GM19324 (cell line): ENCODE measurements around the gene TRPV3.

Source experiments
- ATAC-seq: cut with Tn5 transposase; IDR thresholded peaks from one replicate; pipeline ENCODE4 v1.9.1; 2021; ENCODE audit warnings: mild to moderate bottlenecking, moderate library complexity; ENCODE audit not compliant: unreplicated experiment, low FRiP score

The TRPV3 gene

GRCh38 chr17:3549610-3550162 lies 7.9 kb downstream of the TRPV3 start:
- ATAC-seq: no peak

- ATAC-seq: no peak
These were observed 10.0 kb downstream of the TRPV3 start for GRCh38 chr17:3547628-3548027.

DNA sequence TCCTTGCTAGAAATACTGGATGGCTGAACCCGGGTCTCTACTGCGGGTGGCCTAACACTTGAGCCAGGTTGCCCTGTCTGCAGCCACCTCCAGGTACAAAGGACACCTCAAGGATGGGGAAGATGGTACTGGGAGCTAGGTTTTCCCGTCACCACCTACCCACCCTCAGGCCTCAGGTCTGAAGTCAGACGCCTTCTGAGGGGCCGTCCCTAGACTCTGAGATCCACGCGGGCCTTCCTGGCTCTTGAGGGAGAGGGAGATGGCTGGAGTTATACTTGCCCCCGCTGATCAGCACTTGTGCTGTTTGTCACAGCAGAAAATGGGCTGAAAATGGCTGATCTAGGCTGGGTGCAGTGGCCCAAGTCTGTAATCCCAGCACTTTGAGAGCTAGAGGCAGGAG lies 10.6 kb downstream of the TRPV3 start:
- ATAC-seq: no peak

DNA sequence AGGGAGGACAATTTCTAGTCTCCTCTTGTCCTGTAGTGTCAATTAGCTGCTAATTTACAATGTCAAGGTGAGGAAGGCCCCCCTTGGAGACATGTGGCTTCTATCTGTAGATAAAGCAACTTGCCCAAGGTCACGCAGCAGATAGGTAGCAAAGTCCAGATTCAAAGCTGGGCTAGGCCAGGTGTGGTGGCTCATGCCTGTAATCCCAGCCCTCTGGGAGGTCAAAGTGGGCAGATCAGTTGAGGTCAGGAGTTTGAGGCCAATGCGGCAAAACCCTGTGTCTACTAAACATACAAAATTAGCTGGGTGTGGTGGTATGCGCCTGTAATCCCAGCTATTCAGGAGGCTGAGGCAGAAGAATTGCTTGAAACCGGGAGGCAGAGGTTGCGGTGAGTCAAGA lies 11.1 kb downstream of the TRPV3 start:
- ATAC-seq: no peak

GRCh38 chr17:3545151-3545550 lies 12.5 kb downstream of the TRPV3 start:
- ATAC-seq: no peak

- ATAC-seq: no peak
These were observed 13.2 kb downstream of the TRPV3 start for GRCh38 chr17:3544365-3544764.

GRCh38 chr17:3543453-3543852 lies 14.2 kb downstream of the TRPV3 start:
- no peak for ATAC-seq

DNA sequence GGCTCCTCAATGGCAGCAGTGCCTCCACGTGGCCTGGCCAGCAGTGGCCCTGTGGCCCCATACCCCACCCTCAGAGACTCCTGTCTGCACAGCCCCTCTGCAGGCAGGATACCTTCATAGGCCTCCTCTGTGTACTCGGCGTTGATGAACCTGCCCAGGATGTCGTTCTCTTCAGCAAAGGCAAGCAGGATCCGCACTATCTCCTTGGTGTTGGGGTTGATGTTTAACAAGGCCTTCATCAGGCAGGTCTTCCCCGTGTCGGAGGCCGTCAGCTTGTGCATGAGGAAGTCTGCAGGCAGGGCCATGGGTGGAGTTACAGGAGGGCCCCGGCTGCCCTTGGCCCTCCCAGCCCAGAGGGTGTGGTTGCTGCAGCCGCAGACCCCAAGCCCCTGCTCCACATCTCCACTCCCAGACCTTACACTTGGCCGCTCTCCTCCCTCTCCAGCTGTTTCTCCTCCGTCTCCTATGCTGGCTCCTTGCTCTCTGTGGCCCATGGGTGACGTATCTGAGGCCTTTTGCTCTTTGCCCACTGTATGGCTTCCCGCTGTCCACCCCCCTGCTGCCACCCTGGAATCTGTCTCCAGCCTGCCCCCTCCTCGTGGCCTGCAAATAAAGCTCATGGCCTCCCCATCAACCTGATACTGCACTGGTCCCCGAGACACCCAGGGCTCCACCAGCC lies 15.1 kb downstream of the TRPV3 start:
- no peak for ATAC-seq

DNA sequence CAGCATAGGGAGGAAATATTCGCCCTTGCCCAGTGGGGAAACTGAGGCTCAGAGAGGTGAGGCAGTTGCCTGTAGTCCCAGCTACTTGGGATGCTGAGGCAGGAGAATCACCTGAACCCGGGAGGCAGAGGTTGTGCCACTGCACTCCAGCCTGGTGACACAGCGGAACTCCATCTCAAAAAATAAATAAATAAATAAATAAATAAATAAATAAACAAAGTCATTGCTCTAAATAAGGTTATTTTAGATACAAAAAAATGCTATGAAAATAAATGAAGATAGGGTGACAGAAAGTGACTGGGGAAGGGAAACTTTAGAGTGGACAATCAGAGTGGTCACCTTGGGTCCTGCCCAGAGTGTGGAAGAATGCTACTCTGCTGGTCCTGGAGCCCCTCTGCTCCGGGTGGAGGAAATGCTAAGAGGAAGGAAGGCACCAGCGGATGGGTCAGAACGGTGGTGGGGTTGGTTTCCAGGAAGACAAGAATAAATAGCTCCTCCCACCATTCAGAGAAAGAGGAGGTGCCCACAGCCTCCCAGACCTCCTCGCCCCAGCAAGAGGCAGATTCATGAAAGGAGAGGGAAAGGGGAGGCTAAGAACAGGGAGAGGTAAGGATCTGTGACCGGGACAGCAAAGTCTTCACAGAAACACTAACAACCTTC lies 17.6 kb downstream of the TRPV3 start:
- ATAC-seq: no peak

GRCh38 chr17:3536716-3537115 lies 20.9 kb downstream of the TRPV3 start:
- ATAC-seq: no peak

- ATAC-seq: no peak
These were observed 22.2 kb downstream of the TRPV3 start for GRCh38 chr17:3535253-3535995.

GRCh38 chr17:3534881-3535252 lies 22.7 kb downstream of the TRPV3 start:
- ATAC-seq: no peak

DNA sequence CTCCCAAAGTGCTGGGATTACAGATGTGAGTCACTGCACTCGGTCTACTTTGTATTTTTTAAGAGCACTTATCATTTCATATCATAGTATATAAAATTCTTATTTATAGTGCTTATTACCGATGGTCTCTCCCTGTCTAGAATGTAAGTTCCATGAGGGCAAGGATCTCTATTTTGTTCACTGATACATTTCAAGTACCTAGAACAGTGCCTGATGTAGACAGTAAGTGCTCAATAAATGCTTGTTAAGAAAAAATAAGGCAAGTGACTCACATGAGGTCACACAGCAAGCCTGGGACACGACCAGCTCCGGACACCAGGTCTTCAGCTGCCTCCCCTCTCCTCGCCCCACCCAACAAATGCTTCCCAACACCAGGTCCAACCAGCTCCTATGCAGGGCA lies 23.9 kb downstream of the TRPV3 start:
- no peak for ATAC-seq

GRCh38 chr17:3532859-3533142 lies 24.8 kb downstream of the TRPV3 start:
- ATAC-seq: no peak

DNA sequence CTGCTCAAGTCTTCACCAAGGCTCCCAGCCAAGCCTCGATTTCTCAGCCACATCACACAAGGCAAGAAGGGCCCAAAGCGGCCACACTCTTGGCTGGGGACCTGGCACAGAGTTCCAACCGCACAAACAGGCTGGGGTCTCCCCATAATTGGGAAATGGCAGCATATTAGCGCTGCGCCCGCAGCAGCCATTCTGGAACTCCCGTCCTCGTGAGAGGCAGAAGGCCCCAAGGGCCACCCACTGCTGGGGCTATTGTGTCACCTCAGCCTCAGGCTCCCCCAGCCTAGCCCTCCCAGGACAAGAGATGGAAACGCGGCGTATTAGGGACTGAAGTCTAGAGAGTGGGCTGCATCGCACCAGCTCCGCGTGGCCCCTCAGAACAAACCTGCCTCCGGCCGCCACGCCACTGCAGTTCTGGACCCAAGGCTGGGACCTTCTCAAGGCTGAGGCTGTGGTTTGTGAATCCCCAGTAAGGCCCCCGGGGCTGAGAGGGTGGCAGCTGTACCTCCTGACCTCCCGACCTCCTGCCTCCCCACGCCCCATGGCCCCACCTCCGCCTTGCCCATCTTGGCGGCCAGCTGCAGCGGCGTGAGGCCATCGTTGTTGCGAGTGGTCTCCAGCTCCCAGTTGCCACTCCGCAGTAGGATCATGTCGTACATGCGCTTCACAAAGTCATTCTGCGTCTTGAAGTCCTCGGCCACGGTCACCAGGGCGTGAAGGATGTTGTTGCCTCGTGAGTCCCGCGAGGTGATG lies 25.3 kb downstream of the TRPV3 start:
- ATAC-seq: no peak

GRCh38 chr17:3531266-3532101 lies 26.1 kb downstream of the TRPV3 start:
- no peak for ATAC-seq

DNA sequence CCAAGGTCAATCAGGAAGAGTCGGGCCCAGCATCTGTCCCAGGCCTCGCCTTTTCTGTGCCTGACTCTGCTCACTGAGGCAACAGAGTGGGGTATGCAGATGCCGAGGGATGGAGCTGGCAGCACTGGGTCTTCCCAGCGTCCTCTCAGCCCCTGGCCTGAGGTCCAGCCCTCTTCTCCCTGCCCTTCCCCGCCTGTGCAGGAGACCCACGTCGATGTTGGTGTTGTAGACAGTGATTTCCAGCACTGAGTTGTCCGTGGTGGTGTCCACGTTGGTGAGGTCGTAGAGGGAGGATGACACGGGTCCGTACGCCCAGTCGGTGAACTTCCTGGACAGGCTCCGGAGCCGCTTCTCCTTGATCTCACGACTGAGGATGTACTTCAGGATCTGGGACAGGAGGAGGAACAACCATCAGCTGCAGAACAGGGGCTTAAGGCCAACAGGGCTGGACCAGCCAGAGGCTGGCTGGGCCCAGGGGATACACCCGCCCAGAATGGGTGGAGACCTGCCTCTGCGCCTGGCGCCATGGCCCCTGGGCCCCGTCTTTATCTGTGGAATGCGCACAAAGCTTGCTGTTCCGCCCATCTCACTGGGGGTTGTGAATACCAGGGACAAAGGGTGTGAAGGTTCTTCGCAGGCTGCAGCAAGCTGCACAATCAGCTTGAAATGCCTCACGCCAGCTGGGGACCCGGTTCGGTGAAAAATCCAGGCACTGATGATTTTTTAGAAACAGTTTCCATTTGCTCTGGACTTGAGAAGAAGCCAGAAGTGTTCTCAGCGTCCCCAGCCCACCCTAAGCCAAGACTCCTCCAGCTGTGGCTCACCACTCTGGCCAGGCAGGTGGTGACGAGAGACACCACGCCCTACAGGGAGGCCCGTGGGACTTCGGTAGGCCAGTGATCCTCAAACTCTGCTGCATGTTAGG lies 27.5 kb downstream of the TRPV3 start:
- no peak for ATAC-seq

DNA sequence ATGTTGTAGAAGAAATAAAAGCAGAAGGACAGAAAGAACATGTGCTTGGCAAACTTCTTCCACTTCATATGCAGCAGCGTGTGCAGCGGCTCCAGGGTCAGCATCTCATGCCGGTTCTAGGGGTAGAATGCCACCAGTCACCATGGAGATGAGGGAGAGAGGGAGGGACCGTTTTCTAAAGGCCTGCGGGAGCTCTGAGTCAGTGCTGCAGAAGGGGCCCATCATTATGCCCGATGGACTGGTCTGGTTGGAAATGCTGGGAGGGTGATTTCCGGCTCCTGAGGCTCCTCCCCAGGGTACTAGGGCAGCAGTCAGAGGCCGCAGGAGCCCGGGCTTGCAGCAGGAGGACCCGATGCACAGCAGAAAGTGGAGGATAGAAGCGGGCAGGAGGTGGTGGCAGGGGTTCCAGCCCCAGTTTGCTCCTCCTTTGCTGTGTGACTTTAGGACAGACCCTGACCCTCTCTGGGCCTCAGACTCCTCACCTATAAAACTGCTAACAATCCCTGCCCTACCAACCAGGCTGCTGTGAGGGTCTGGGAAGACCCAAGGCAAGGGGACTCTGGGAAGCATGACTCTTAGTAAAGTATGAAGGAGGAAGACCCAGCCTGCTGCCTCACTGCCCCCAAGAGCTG lies 28.6 kb downstream of the TRPV3 start:
- ATAC-seq: no peak

DNA sequence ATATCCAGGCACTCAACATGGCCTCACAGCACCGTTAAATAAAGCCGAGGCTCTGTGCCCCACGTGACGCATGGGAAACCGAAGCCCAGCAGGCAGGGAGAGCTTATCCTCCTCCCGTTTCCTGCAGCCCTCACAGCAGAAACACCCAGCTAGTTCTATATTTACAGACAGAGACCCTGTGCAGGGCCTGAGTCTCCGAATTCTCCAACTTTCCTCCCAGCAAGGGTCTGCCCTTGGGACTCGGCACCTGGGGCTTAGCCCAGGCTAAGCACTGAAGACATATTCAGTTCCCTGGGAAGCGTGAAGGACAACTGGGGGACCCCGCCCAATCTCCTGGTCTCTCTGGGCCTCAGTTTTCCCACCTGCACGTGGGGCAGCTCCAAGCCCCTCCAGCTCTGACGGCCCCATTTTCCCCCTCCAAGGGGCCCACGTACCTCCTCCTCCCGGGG lies 29.2 kb downstream of the TRPV3 start:
- no peak for ATAC-seq
